Measurements from ENCODE around the gene PDGFC. TPM values are rescaled to one million over a fixed set of nuclear protein-coding genes. Genes with fewer than 3 reads are reported as not detected.

The PDGFC gene
- total RNA-seq, 1 experiment from 2014 or later, result 14.5 TPM

- H3K9me3 ChIP-seq (ENCODE audit: control insufficient read depth, insufficient read depth, low read depth, low read length), result no peaks in the 10 kb centered on the region
- no peaks in the 10 kb centered on the region for H3K36me3 ChIP-seq (ENCODE audit: control insufficient read depth, insufficient read depth, low read length)
- intact Hi-C loops (cut with micrococcal nuclease; ENCODE audit: unreplicated experiment), result no loop called here
- H3K27me3 ChIP-seq (ENCODE audit: control insufficient read depth, insufficient read depth, low read length), result no peaks in the 10 kb centered on the region
- DNase-seq (ENCODE audit: low read depth, low spot score), result no peak
- no peaks in the 10 kb centered on the region; the same call in 1 of the 2 replicates for H3K4me1 ChIP-seq (ENCODE audit: control insufficient read depth, insufficient read depth, low read length)
- H3K27ac ChIP-seq (ENCODE audit: low read length), result no peak overlapping the region
- no peak for ATAC-seq
- no TSS peak for BruUV-seq (replicated peaks)
- CTCF ChIA-PET, result no interaction called here
- in situ Hi-C loops (cut with HindIII; ENCODE audit: low pct_unique_long_range_greater_than_20kb, low sequenced_read_pairs), result no loop called here
- H3K4me3 ChIP-seq (ENCODE audit: low read depth in 2 of 2, low read length in 2 of 2), result no peak overlapping the region
- TF ChIP-seq TCF7L2 (IDR thresholded peaks at IDR 0.05; ENCODE audit: low read depth, low read length), result no peak
- no peak for TF ChIP-seq CTCF (IDR thresholded peaks at IDR 0.05)
- no peak for TF ChIP-seq REST (IDR thresholded peaks at IDR 0.05; ENCODE audit: insufficient read depth in 1 of 2, low read depth in 2 of 2, low read length in 1 of 2)
- TF ChIP-seq SIN3A (IDR thresholded peaks at IDR 0.05; ENCODE audit: borderline replicate concordance, insufficient read depth, low read depth, low read length), result no peak
- no peak for TF ChIP-seq POLR2AphosphoS5 (IDR thresholded peaks at IDR 0.05; ENCODE audit: low read depth, low read length)
- POLR2A ChIA-PET, result no interaction called here
Observed at GRCh38 chr4:156896527-156896926, 75.1 kb downstream of the PDGFC start.

DNA sequence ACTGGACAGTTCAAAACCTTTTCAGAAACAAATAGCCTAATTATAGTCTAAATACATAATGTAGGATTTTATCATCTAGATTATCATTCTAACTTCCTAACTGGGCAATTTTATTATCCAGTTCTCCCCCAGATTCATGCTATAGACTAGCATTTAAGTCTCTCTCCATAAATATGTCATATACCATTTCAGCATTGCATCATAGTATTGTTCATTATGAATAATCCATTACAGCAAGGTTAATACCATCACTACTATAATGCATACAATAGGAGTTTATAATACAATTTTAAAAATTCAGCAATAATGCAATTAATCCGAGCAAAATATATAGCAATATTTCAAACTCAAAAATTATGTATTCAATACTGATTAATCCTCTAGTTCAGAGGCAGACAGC lies 77.4 kb downstream of the PDGFC start:
- Histone ChIP-seq H3K4me1 (ENCODE audit: control insufficient read depth, insufficient read depth, low read length) (no peaks in the 10 kb centered on the region; the same call in 1 of the 2 replicates), H3K27ac (ENCODE audit: low read length) (no peak overlapping the region), H3K4me3 (ENCODE audit: low read depth in 2 of 2, low read length in 2 of 2) (no peak overlapping the region), H3K27me3 (ENCODE audit: control insufficient read depth, insufficient read depth, low read length) (no peaks in the 10 kb centered on the region), H3K36me3 (ENCODE audit: control insufficient read depth, insufficient read depth, low read length) (no peaks in the 10 kb centered on the region), H3K9me3 (ENCODE audit: control insufficient read depth, insufficient read depth, low read depth, low read length) (no peaks in the 10 kb centered on the region)
- intact Hi-C loops (cut with micrococcal nuclease; ENCODE audit: unreplicated experiment), result no loop called here
- ChIA-PET POLR2A (no interaction called here), CTCF (no interaction called here)
- DNase-seq (ENCODE audit: low read depth, low spot score), result no peak
- TF ChIP-seq TCF7L2 (IDR thresholded peaks at IDR 0.05; ENCODE audit: low read depth, low read length) (no peak), REST (IDR thresholded peaks at IDR 0.05; ENCODE audit: insufficient read depth in 1 of 2, low read depth in 2 of 2, low read length in 1 of 2) (no peak), POLR2AphosphoS5 (IDR thresholded peaks at IDR 0.05; ENCODE audit: low read depth, low read length) (no peak), SIN3A (IDR thresholded peaks at IDR 0.05; ENCODE audit: borderline replicate concordance, insufficient read depth, low read depth, low read length) (no peak), CTCF (IDR thresholded peaks at IDR 0.05) (no peak)
- ATAC-seq, result no peak
- BruUV-seq (replicated peaks), result no TSS peak
- in situ Hi-C loops (cut with HindIII; ENCODE audit: low pct_unique_long_range_greater_than_20kb, low sequenced_read_pairs), result no loop called here

Data from Panc1 (cell line).